D721Med (cell line): ENCODE measurements around the gene SHH.
"Not testable (repeated sequence)": the region's sequence is repeated elsewhere in the genome, so short reads cannot be mapped to it uniquely, and the experiment has no call there.

Experiments used
- DNase-seq: peaks from one replicate; pipeline ENCODE4 v3.0.0; 2011; ENCODE audit warnings: low spot score; ENCODE audit not compliant: insufficient read length
- FAIRE-seq: peaks from 2 replicates; lab custom pipeline; 2011; peaks lifted over from hg19 to GRCh38; lab: Jason Lieb, UNC
- TF ChIP-seq, protein P1 (sequence below): IDR thresholded peaks from 2 replicates; pipeline ENCODE4 v1.5.1; 2012; ENCODE audit warnings: mild to moderate bottlenecking, control low read depth; ENCODE audit not compliant: insufficient read depth; ENCODE audit errors: missing control alignments

Gene SHH

DNA sequence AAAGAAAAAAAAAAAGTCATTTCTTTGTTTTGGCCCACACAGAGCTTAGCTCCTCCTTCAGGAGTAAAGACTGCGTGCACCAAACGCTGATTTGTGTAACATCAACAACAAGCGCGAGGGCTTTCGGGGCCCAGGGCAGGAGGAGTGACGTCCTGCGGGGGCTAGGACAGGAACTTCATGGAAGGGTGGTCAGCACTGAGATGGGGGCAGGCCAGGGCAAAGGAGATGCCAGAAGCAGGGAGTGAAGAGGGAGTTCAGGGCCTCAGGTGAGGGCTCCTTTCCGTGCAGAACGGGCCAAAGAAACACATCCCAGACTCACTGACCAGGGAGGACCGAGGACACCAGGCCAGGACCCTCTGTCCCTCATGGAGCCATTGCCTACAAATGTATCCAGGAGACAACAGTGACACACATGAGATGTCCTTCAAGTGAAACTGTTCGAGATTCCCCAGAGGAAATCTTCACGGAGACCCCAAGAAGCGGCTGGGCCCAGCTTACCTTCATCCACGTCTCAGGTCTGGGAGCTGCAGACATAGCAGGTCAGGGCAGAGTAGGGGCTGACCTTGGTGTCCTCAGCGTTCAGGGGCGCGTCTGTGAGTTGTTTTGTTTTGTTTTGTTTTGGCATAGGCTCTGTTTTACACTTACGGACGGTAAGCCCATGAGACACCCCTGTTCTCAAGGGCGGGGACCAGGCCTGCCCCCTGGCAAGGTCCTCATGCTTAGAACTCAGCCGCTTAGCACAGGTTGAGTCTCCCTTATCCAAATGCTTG, 30.4 kb upstream of the SHH start:
- FAIRE-seq: no peak
- no peak for DNase-seq
- TF ChIP-seq, protein P1, sequence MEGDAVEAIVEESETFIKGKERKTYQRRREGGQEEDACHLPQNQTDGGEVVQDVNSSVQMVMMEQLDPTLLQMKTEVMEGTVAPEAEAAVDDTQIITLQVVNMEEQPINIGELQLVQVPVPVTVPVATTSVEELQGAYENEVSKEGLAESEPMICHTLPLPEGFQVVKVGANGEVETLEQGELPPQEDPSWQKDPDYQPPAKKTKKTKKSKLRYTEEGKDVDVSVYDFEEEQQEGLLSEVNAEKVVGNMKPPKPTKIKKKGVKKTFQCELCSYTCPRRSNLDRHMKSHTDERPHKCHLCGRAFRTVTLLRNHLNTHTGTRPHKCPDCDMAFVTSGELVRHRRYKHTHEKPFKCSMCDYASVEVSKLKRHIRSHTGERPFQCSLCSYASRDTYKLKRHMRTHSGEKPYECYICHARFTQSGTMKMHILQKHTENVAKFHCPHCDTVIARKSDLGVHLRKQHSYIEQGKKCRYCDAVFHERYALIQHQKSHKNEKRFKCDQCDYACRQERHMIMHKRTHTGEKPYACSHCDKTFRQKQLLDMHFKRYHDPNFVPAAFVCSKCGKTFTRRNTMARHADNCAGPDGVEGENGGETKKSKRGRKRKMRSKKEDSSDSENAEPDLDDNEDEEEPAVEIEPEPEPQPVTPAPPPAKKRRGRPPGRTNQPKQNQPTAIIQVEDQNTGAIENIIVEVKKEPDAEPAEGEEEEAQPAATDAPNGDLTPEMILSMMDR: no peak

DNA sequence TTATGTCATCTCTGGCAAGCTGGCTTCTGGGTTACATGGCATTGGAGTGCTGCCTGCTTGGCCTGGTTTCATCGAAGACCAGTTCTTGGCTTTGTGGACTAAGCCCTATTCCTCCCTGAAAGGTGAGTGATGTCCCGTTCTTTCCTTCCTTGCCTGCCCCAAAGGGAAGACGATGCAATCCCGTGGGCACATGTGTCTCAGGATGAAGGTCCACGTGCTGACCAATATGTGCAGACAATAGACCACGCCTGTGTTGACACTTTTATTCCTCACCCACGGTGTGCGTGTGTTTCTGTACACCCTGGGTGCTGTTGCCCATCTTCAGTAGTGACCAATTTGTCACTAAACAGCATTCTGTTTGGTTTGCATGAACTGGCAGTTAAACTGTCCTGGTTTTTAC, 28.6 kb upstream of the SHH start:
- no peak for FAIRE-seq
- DNase-seq: no peak
- TF ChIP-seq, protein P1: no peak

DNA sequence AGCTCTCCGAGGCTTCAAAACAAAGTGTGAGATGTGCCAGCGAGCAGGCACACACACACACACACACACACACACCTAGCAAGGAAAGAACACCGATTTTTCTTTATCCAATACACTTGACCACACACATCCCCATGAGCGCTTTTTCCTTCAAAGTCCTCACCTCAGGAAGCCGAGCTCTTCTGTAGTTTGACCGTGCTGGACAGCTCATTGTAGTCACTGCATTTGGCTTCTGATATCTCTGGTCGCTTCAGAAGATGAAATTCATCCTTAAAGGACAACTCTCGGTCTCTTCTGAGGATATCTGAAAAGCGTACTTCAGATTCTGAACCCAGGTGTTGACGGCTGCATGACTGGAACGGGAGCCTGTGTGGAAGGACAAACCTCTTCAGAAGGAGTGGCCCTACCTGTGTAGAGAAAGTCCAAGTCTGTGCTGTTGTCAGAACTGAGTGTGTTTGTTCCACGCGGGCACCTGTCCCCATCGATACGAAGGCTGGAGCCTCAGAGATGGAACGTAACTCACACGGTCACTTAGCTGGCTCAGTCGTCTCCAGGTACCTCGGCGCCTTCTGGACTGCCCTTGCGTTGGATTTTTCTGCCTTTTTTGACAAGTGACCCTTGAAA, 28.1 kb upstream of the SHH start:
- FAIRE-seq (no peak), DNase-seq (no peak)
- TF ChIP-seq, protein P1: no peak

DNA sequence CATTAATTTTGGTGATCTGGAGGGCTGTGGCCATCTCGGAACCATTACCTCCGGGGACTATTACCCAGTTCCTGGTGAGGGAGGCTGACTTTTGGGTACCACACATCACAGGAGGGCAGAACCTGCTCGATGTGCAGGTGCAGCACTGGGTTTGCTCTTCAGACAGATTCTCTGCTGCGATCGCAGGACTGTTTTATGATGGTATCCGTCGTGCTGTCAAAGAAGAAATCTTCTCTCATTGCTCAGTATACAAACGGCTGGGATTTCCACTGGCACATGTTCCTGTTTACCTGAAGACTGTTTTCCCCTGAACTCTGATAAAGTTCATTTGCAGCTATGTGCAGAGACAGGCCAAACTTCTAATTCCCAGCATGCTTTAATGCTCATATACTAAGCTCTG, 27.2 kb upstream of the SHH start:
- no peak for FAIRE-seq
- TF ChIP-seq, protein P1: no peak
- DNase-seq: no peak

DNA sequence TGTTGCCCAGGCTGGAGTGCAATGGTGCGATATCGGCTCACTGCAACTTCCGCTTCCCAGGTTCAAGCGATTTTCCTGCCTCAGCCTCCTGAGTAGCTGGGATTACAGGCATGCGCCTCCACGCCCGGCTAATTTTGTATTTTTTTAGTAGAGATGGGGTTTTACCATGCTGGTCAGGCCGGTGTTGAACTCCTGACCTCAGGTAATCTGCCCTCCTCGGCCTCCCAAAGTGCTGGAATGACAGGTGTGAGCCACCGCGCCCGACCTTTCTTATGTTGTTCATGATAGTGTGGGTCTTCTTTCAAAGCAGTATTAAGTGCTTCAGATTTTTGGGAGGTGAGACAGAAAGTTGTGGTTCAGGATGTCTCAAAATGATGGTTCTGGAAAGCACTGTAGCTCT, 26.0 kb upstream of the SHH start:
- DNase-seq, FAIRE-seq: not testable (repeated sequence)

DNA sequence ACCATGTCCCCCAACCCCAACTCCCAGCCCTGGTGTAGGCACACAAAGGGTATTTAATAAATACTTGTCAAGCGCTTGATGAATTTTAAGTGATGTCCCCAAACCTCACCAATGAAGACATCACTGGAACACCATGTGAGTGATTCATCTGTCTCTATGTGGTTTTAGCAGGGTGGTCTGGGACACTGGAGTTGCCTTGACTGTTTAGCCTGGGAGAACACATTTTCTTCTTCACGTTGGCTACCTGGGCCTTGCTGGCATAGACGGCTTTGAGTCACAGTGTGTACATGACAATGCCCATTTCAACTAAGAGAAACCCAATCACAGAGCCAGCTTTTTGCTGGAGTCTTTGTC, 24.8 kb upstream of the SHH start:
- TF ChIP-seq, protein P1: no peak

DNA sequence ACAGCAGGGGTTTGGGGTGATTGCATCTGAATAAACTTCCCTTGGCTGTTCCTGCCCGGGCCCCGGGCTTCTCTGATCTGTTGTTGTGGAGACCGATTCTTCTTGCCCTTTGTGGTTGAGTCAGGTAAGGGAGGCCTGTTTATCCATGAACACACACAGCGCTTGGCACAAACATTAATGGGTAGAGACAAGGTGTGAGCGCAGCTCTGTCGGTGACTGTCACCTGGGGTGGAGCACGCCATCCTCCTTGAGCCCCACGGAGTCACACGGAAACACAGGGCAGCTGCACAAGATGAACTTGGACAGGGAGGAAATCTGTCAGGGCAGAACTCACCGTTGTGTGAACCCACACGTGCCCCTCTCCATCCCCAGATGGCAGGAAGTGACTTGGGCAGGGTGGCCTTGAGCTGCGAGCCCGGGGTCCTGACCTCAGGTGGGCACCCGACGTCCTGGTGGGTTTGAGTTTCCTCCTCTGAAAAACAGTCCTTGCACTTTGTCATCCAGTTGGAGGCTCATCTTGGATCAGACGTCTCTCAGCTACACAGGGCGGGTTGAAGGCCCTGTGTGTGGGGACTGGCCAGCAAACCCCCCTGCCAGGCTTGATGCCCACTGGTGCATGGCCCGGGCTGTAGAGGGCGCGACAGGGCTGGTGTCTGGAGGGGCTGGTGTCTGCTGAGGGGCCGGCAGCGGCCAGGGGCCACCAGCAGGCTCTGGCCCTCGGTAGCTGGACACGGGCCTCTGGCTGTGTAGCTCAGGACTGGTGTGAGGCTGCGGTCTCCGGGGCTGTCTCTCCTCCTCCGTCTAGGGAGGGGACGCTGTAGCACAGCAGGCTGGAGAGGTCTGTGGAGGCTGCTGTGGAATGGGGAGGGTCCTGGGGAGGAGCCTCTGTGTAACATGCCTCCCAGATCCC, 24.2 kb upstream of the SHH start:
- TF ChIP-seq, protein P1: no peak
- FAIRE-seq (no peak), DNase-seq (no peak)

More for the DNA sequence above, 24.8 kb upstream of the SHH start:
- FAIRE-seq (no peak), DNase-seq (no peak)
